BLaER1 treated with 17β-estradiol and CSF1 and Interleukin-3, amounts not matched to agents 10 nM and 100 nM (cell line): Measurements from ENCODE around the gene RAPSN.

Experiments used
- H3K27ac ChIP-seq, 11 experiments: shearing (Covaris generic); formaldehyde crosslinking; 2 replicates each; pipeline ENCODE4 v1.8.1; 2022
- H3K27me3 ChIP-seq, 11 experiments: shearing (Covaris generic); formaldehyde crosslinking; 2 replicates each; pipeline ENCODE4 v1.8.1; 2022
- H3K36me3 ChIP-seq, 11 experiments: shearing (Covaris generic); formaldehyde crosslinking; 2 replicates each; pipeline ENCODE4 v1.8.1; 2022
- H3K4me1 ChIP-seq, 10 experiments: shearing (Covaris generic); formaldehyde crosslinking; 2 replicates each; pipeline ENCODE4 v1.8.1; 2022
- H3K4me2 ChIP-seq, 11 experiments: shearing (Covaris generic); formaldehyde crosslinking; 2 replicates each; pipeline ENCODE4 v1.8.1; 2022
- H3K4me3 ChIP-seq, 10 experiments: shearing (Covaris generic); formaldehyde crosslinking; 2 replicates each; pipeline ENCODE4 v1.8.1; 2022
- H3K9ac ChIP-seq, 11 experiments: shearing (Covaris generic); formaldehyde crosslinking; 2 replicates each; pipeline ENCODE4 v1.8.1; 2022
- H3K9me3 ChIP-seq, 11 experiments: shearing (Covaris generic); formaldehyde crosslinking; replicated peaks in 1 of 11; 2 replicates each; pipeline ENCODE4 v1.8.1; 2022
- H4K20me1 ChIP-seq, 11 experiments: shearing (Covaris generic); formaldehyde crosslinking; 2 replicates each; pipeline ENCODE4 v1.8.1; 2022
- Cebpa-rat ChIP-seq, 11 experiments: shearing (Covaris generic); IDR thresholded peaks; 2 replicates each; pipeline ENCODE4 v1.8.1; 2022

The RAPSN gene

GRCh38 chr11:47448566-47449427 lies at the start of gene RAPSN:
TSS of gene RAPSN (minus strand) at chr11:47449136. CDS start at chr11:47448964, 172 bp downstream.
- H3K36me3 ChIP-seq, result no peaks in the 10 kb centered on the region; a peak in 1 of 22 replicates
- TF ChIP-seq Cebpa-rat (IDR thresholded peaks at IDR 0.05), result no peak
- H3K27ac ChIP-seq, result no peak within 1 kb of the TSS
- H3K9me3 ChIP-seq, result peaks cover 0 to 3% (median 0%) of the 10 kb centered on the region in 11 experiments; a peak in 1 of 22 replicates
- no peak within 1 kb of the TSS for H3K4me3 ChIP-seq
- H3K4me2 ChIP-seq, result no peak within 1 kb of the TSS
- H3K4me1 ChIP-seq, result no peaks in the 10 kb centered on the region
- H3K9ac ChIP-seq, result no peak within 1 kb of the TSS; a peak in 1 of 22 replicates
- H4K20me1 ChIP-seq, result no peaks in the 10 kb centered on the region
- H3K27me3 ChIP-seq, result no peaks in the 10 kb centered on the region

DNA sequence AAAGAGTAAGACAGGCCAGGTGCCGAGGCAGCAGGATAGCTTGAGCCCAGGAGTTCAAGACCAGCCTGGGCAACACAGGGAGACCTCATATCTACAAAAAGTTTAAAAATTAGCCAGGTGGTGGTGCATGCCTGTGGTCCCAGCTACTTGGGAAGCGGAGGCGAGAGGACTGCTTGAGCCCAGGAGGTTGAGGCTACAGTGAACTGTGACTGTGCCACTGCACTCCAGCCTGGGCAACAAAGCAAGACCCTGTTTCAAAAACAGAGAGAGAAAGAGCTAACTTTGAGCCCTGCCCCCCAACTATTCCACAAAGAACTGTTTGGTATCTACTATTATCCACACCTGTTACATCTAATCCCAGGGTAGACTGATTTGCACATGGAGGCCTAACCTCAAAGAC lies 49.2 kb upstream of the RAPSN start:
- Histone ChIP-seq H3K36me3 (peaks cover 31 to 98% (median 89%) of the 10 kb centered on the region in 11 experiments), H3K4me2 (peak overlapping the region in 3 of 11 experiments; percentile 81 to 91 (median 91); a peak in 6 of 22 replicates), H3K27ac (peak overlapping the region in 3 of 11 experiments; percentile 77 to 84 (median 80); a peak in 5 of 22 replicates), H3K27me3 (no peaks in the 10 kb centered on the region), H3K4me1 (peaks cover 16 to 97% (median 29%) of the 10 kb centered on the region in 10 experiments; a peak in 17 of 20 replicates), H3K4me3 (peak overlapping the region in 3 of 10 experiments; percentile 17 to 40 (median 29); a peak in 4 of 20 replicates), H4K20me1 (peaks cover 84 to 100% (median 100%) of the 10 kb centered on the region in 11 experiments), H3K9me3 (no peaks in the 10 kb centered on the region), H3K9ac (peak overlapping the region in 1 of 11 experiments; percentile 75; a peak in 2 of 22 replicates)
- TF ChIP-seq Cebpa-rat (IDR thresholded peaks at IDR 0.05), result no peak

- H3K4me1 ChIP-seq, result peaks cover 16 to 84% (median 29%) of the 10 kb centered on the region in 10 experiments; a peak in 17 of 20 replicates
- peak overlapping the region in 2 of 11 experiments; percentile 91; a peak in 4 of 22 replicates for H3K4me2 ChIP-seq
- peaks cover 38 to 99% (median 94%) of the 10 kb centered on the region in 11 experiments for H3K36me3 ChIP-seq
Observed at GRCh38 chr11:47496808-47497207, 47.9 kb upstream of the RAPSN start.

DNA sequence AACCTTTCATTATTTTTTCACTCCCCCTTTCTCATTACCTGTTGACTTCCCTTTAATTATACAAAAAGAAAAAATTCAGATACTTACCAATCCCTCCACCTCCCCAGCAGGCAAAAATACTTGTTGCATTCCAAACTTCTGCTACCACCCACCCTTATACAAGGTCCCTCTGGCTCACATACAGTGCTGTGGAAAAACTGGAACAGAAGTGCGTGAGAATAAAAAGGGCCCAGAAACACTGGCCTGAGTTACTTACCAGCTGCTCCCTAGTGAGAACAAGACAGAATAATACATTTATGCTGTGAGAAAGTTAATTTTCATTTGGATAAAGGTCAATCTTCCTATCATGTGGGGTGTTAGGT lies 46.9 kb upstream of the RAPSN start:
- H3K4me2 ChIP-seq, result peak overlapping the region in 2 of 11 experiments; percentile 46 to 91; a peak in 3 of 22 replicates
- H3K9ac ChIP-seq, result no peak overlapping the region
- peaks cover 90 to 100% (median 100%) of the 10 kb centered on the region in 11 experiments for H4K20me1 ChIP-seq

More at GRCh38 chr11:47496808-47497207, 47.9 kb upstream of the RAPSN start:
- Histone ChIP-seq H3K9ac (no peak overlapping the region), H4K20me1 (peaks cover 91 to 100% (median 100%) of the 10 kb centered on the region in 11 experiments), H3K27ac (no peak overlapping the region; a peak in 1 of 22 replicates), H3K4me3 (no peak overlapping the region), H3K27me3 (no peaks in the 10 kb centered on the region), H3K9me3 (no peaks in the 10 kb centered on the region)
- TF ChIP-seq Cebpa-rat (IDR thresholded peaks at IDR 0.05), result no peak

DNA sequence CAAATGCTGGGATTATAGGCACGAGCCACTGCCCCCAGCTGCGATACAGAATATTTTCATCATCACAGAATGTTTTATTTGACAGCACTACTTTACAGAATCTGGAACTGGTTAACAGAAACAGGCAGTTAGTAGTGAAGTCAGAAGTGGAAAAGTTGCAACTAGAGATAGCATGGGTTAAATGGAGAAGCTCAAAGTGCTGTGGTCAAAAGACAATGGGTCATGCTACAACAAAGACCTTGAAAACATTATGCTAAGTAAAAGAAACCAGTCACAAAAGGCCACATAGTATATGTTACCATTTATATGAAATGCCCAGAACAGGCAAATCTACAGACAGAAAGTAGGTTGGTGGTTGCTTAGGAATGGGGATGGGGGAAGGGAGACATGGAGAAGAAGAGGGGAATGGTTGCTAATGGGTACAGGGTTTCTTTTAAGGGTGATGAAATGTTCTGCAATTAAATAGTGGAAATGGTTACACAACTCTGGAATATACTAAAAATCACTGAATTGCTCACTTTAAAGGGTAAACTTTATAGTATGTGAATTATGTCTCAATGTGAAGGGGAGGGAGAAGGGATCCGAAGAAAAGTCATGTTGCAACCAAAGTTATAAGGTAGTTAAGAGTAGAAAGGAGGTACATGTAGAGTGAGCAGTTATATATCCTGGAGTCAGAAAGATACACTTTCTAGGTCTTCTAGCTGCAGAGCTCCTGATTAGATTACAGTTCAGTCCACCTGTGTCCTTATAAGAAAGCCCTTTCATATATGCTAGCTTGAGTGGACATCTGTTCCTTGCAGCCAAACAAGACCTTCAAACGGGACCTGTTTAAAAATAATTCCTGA lies 46.3 kb upstream of the RAPSN start:
- TF ChIP-seq Cebpa-rat (IDR thresholded peaks at IDR 0.05), result no peak
- H3K4me1 ChIP-seq, result peaks cover 8 to 68% (median 19%) of the 10 kb centered on the region in 10 experiments; a peak in 17 of 20 replicates
- peaks cover 87 to 100% (median 100%) of the 10 kb centered on the region in 11 experiments for H4K20me1 ChIP-seq
- peak overlapping the region in 2 of 11 experiments; percentile 46 to 91; a peak in 4 of 22 replicates for H3K4me2 ChIP-seq
- H3K36me3 ChIP-seq, result peaks cover 44 to 98% (median 81%) of the 10 kb centered on the region in 11 experiments
- H3K27me3 ChIP-seq, result no peaks in the 10 kb centered on the region
- no peak overlapping the region for H3K9ac ChIP-seq
- H3K9me3 ChIP-seq, result no peaks in the 10 kb centered on the region
- 0 out of 22 replicates have a peak overlapping the region, but pooled peaks of 1 of the 11 experiments have one; percentile 3 for H3K27ac ChIP-seq
- H3K4me3 ChIP-seq, result no peak overlapping the region

More for the DNA sequence above, 46.9 kb upstream of the RAPSN start:
- H3K9me3 ChIP-seq, result no peaks in the 10 kb centered on the region
- no peak for TF ChIP-seq Cebpa-rat (IDR thresholded peaks at IDR 0.05)
- no peak overlapping the region for H3K27ac ChIP-seq
- H3K4me1 ChIP-seq, result peaks cover 10 to 74% (median 25%) of the 10 kb centered on the region in 10 experiments; a peak in 17 of 20 replicates
- H3K36me3 ChIP-seq, result peaks cover 44 to 99% (median 86%) of the 10 kb centered on the region in 11 experiments
- H3K27me3 ChIP-seq, result no peaks in the 10 kb centered on the region
- H3K4me3 ChIP-seq, result no peak overlapping the region

- H4K20me1 ChIP-seq, result peaks cover 60 to 88% (median 81%) of the 10 kb centered on the region in 11 experiments
- peaks cover 0 to 33% (median 0%) of the 10 kb centered on the region in 10 experiments; a peak in 6 of 20 replicates for H3K4me1 ChIP-seq
- no peak overlapping the region for H3K4me3 ChIP-seq
- H3K36me3 ChIP-seq, result peaks cover 71 to 94% (median 86%) of the 10 kb centered on the region in 11 experiments
- H3K9me3 ChIP-seq, result no peaks in the 10 kb centered on the region
- no peak for TF ChIP-seq Cebpa-rat (IDR thresholded peaks at IDR 0.05)
- H3K27me3 ChIP-seq, result no peaks in the 10 kb centered on the region
- H3K9ac ChIP-seq, result no peak overlapping the region
- H3K4me2 ChIP-seq, result no peak overlapping the region
- H3K27ac ChIP-seq, result no peak overlapping the region
Observed at GRCh38 chr11:47489395-47489755, 40.4 kb upstream of the RAPSN start.

- Histone ChIP-seq H4K20me1 (peaks cover 57 to 87% (median 76%) of the 10 kb centered on the region in 11 experiments), H3K36me3 (peaks cover 71 to 94% (median 86%) of the 10 kb centered on the region in 11 experiments), H3K9me3 (no peaks in the 10 kb centered on the region), H3K4me1 (peaks cover 0 to 33% (median 0%) of the 10 kb centered on the region in 10 experiments; a peak in 7 of 20 replicates), H3K4me2 (no peak overlapping the region), H3K4me3 (no peak overlapping the region), H3K9ac (peak overlapping the region in 2 of 11 experiments; percentile 9 to 24; a peak in 2 of 22 replicates), H3K27me3 (no peaks in the 10 kb centered on the region), H3K27ac (0 out of 22 replicates have a peak overlapping the region, but pooled peaks of 1 of the 11 experiments have one; percentile 4)
- no peak for TF ChIP-seq Cebpa-rat (IDR thresholded peaks at IDR 0.05)
Observed at GRCh38 chr11:47488674-47489394, 39.9 kb upstream of the RAPSN start.

- Histone ChIP-seq H3K9me3 (no peaks in the 10 kb centered on the region), H3K36me3 (peaks cover 75 to 94% (median 87%) of the 10 kb centered on the region in 11 experiments), H3K27me3 (no peaks in the 10 kb centered on the region), H3K4me2 (no peak overlapping the region), H3K4me1 (peaks cover 0 to 36% (median 0%) of the 10 kb centered on the region in 10 experiments; a peak in 8 of 20 replicates), H3K27ac (peak overlapping the region in 2 of 11 experiments; percentile 4 to 18; a peak in 1 of 22 replicates), H3K9ac (peak overlapping the region in 1 of 11 experiments; percentile 9; a peak in 1 of 22 replicates), H3K4me3 (no peak overlapping the region), H4K20me1 (peaks cover 52 to 87% (median 73%) of the 10 kb centered on the region in 11 experiments)
- TF ChIP-seq Cebpa-rat (IDR thresholded peaks at IDR 0.05), result no peak
Observed at GRCh38 chr11:47488111-47488510, 39.2 kb upstream of the RAPSN start.
